ENCODE results near the gene SERPINB3. TPM values are rescaled to one million over a fixed set of nuclear protein-coding genes. Genes with fewer than 3 reads are reported as not detected.

SERPINB3 gene
- total RNA-seq, 1 donor from 2014 or later = 464 TPM

DNA sequence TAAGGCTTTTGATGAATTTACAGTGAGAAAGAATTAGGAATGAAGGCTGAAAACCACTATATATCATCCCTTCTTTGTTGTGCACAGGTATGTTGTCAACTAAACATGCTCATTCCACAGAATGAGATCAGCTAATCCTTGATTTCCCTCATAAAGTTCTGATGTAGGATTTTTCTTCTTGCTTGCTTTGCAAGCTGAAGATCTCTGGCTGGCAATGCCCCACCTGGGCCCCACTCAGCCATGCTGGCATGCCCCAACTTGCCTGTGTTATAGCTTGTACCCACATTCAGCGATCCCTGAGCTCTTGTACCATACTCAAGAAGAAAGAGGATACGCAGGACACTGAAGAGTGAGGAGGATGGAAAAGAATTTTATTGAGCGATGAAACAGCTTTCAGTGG lies 23.0 kb upstream of the SERPINB3 start:
- TF ChIP-seq, protein P1, sequence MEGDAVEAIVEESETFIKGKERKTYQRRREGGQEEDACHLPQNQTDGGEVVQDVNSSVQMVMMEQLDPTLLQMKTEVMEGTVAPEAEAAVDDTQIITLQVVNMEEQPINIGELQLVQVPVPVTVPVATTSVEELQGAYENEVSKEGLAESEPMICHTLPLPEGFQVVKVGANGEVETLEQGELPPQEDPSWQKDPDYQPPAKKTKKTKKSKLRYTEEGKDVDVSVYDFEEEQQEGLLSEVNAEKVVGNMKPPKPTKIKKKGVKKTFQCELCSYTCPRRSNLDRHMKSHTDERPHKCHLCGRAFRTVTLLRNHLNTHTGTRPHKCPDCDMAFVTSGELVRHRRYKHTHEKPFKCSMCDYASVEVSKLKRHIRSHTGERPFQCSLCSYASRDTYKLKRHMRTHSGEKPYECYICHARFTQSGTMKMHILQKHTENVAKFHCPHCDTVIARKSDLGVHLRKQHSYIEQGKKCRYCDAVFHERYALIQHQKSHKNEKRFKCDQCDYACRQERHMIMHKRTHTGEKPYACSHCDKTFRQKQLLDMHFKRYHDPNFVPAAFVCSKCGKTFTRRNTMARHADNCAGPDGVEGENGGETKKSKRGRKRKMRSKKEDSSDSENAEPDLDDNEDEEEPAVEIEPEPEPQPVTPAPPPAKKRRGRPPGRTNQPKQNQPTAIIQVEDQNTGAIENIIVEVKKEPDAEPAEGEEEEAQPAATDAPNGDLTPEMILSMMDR (IDR thresholded peaks at IDR 0.05) = no peak
- peak in 1 of 2 donors; percentile 69 for TF ChIP-seq POLR2AphosphoS5 (IDR thresholded peaks at IDR 0.05; ENCODE audit: insufficient read depth in 1 of 2, low read depth in 1 of 2)
- Histone ChIP-seq H3K4me1 (no peaks in the 10 kb centered on the region), H3K27ac (no peak overlapping the region), H3K36me3 (no peaks in the 10 kb centered on the region), H3K27me3 (no peaks in the 10 kb centered on the region), H3K4me3 (no peak overlapping the region), H3K9me3 (no peaks in the 10 kb centered on the region)
- intact Hi-C loops (cut with DNase I) = no loop called here
- no peak for DNase-seq (ENCODE audit: extremely low spot score in 2 of 2)

DNA sequence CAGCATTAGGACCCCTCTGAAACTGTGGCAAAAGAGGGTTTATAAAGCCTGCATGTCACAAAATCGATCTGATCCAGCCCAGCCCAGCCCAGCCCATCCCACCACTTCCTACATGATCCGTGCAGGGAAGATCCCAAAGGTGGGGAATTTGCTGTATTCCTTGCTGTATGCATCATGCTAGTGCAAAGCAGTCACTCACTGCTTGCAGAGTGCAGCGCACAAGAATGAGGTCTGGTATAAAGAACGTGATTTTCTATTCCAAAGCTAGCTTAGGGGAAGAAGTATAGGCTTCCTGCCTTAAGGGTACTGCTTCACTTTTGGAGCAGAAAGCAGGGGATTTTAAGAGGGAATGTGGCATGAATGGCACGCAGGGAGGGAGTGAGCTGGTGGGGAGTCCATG lies 22.2 kb upstream of the SERPINB3 start:
- no peaks in the 10 kb centered on the region for H3K4me1 ChIP-seq
- no peak overlapping the region for H3K4me3 ChIP-seq
- H3K36me3 ChIP-seq = no peaks in the 10 kb centered on the region
- no peak for TF ChIP-seq POLR2A (IDR thresholded peaks at IDR 0.05)
- TF ChIP-seq, protein P1 (IDR thresholded peaks at IDR 0.05) = no peak
- no peak for TF ChIP-seq POLR2AphosphoS5 (IDR thresholded peaks at IDR 0.05; ENCODE audit: insufficient read depth in 1 of 2, low read depth in 1 of 2)
- intact Hi-C loops (cut with DNase I) = no loop called here
- no peaks in the 10 kb centered on the region for H3K9me3 ChIP-seq
- H3K27ac ChIP-seq = no peak overlapping the region
- H3K27me3 ChIP-seq = no peaks in the 10 kb centered on the region
- DNase-seq (ENCODE audit: extremely low spot score in 2 of 2) = no peak

GRCh38 chr18:63683152-63683551 lies 21.5 kb upstream of the SERPINB3 start:
- DNase-seq (ENCODE audit: extremely low spot score in 2 of 2) = no peak
- no peak for TF ChIP-seq POLR2A (IDR thresholded peaks at IDR 0.05)
- TF ChIP-seq POLR2AphosphoS5 (IDR thresholded peaks at IDR 0.05; ENCODE audit: insufficient read depth in 1 of 2, low read depth in 1 of 2) = peak in 1 of 2 donors; percentile 85
- TF ChIP-seq, protein P1 (IDR thresholded peaks at IDR 0.05) = no peak
- H3K9me3 ChIP-seq = no peaks in the 10 kb centered on the region
- H3K36me3 ChIP-seq = no peaks in the 10 kb centered on the region
- intact Hi-C loops (cut with DNase I) = no loop called here
- H3K4me3 ChIP-seq = no peak overlapping the region
- H3K27ac ChIP-seq = peak overlapping the region; percentile 66
- no peaks in the 10 kb centered on the region for H3K4me1 ChIP-seq
- no peaks in the 10 kb centered on the region for H3K27me3 ChIP-seq

GRCh38 chr18:63681449-63682340 lies 20.0 kb upstream of the SERPINB3 start:
- no peak overlapping the region for H3K4me3 ChIP-seq
- no peaks in the 10 kb centered on the region for H3K9me3 ChIP-seq
- H3K27ac ChIP-seq = peak overlapping the region; percentile 66
- H3K4me1 ChIP-seq = no peaks in the 10 kb centered on the region
- intact Hi-C loops (cut with DNase I) = no loop called here
- TF ChIP-seq POLR2AphosphoS5 (IDR thresholded peaks at IDR 0.05; ENCODE audit: insufficient read depth in 1 of 2, low read depth in 1 of 2) (peak in 1 of 2 donors; percentile 45), POLR2A (IDR thresholded peaks at IDR 0.05) (no peak)
- TF ChIP-seq, protein P1 (IDR thresholded peaks at IDR 0.05) = no peak
- DNase-seq (ENCODE audit: extremely low spot score in 2 of 2) = no peak
- H3K27me3 ChIP-seq = no peaks in the 10 kb centered on the region
- H3K36me3 ChIP-seq = no peaks in the 10 kb centered on the region

All from vagina (tissue), 2 donors.